ENCODE results near the gene CFAP58.

The CFAP58 gene

GRCh38 chr10:104308439-104308903, 45.2 kb upstream of the CFAP58 start:
- no peak for TF ChIP-seq CTCF (IDR thresholded peaks at IDR 0.05; ENCODE audit: low read depth, low read length)
- no peak overlapping the region for H3K4me3 ChIP-seq (replicated peaks in 1 of 2; ENCODE audit: low read depth in 2 of 2, low read length in 2 of 2)
- peak in 1 of 2 donors; percentile 28 for DNase-seq (ENCODE audit: low read depth in 2 of 2)

GRCh38 chr10:104309980-104310978, 43.4 kb upstream of the CFAP58 start:
- no peak for TF ChIP-seq CTCF (IDR thresholded peaks at IDR 0.05; ENCODE audit: low read depth, low read length)
- H3K4me3 ChIP-seq (replicated peaks in 1 of 2; ENCODE audit: low read depth in 2 of 2, low read length in 2 of 2) = no peak overlapping the region
- DNase-seq (ENCODE audit: low read depth in 2 of 2) = peak; percentile 85 to 96

GRCh38 chr10:104311184-104311720, 42.4 kb upstream of the CFAP58 start:
- DNase-seq (ENCODE audit: low read depth in 2 of 2) = no peak
- no peak for TF ChIP-seq CTCF (IDR thresholded peaks at IDR 0.05; ENCODE audit: low read depth, low read length)
- no peak overlapping the region for H3K4me3 ChIP-seq (replicated peaks in 1 of 2; ENCODE audit: low read depth in 2 of 2, low read length in 2 of 2)

GRCh38 chr10:104314591-104315485, 38.8 kb upstream of the CFAP58 start:
- no peak for DNase-seq (ENCODE audit: low read depth in 2 of 2)
- no peak overlapping the region for H3K4me3 ChIP-seq (replicated peaks in 1 of 2; ENCODE audit: low read depth in 2 of 2, low read length in 2 of 2)
- no peak for TF ChIP-seq CTCF (IDR thresholded peaks at IDR 0.05; ENCODE audit: low read depth, low read length)

- no peak overlapping the region for H3K4me3 ChIP-seq (replicated peaks in 1 of 2; ENCODE audit: low read depth in 2 of 2, low read length in 2 of 2)
- no peak for DNase-seq (ENCODE audit: low read depth in 2 of 2)
- TF ChIP-seq CTCF (IDR thresholded peaks at IDR 0.05; ENCODE audit: low read depth, low read length) = no peak
Measured at GRCh38 chr10:104315486-104315921, 38.1 kb upstream of the CFAP58 start.

- TF ChIP-seq CTCF (IDR thresholded peaks at IDR 0.05; ENCODE audit: low read depth, low read length) = no peak
- DNase-seq (ENCODE audit: low read depth in 2 of 2) = no peak
- no peak overlapping the region for H3K4me3 ChIP-seq (replicated peaks in 1 of 2; ENCODE audit: low read depth in 2 of 2, low read length in 2 of 2)
Measured at GRCh38 chr10:104316321-104317099, 37.1 kb upstream of the CFAP58 start.

Data from cardiac fibroblast (primary cell).